Naive thymus-derived CD4-positive, alpha-beta T cell (primary cell): ENCODE data around the gene BTNL8. TPM values are rescaled to one million over a fixed set of nuclear protein-coding genes. Genes with fewer than 3 reads are reported as not detected.

Experiments used
- ATAC-seq: fragments of 150-1000 bp; cut with Tn5 transposase; 2 replicates; pipeline ENCODE4 v1.10.0; 2021; ENCODE audit warnings: mild to moderate bottlenecking, moderate library complexity
- CTCF ChIA-PET: fragments of 350-600 bp; sonication (Branson Sonifier 250); formaldehyde crosslinking; loops from one replicate; lab custom pipeline; 2021; ENCODE audit warnings: antibody characterized with exemption; lab: Charles Lee
- POLR2A ChIA-PET: fragments of 350-600 bp; sonication (Branson Sonifier 250); formaldehyde crosslinking; loops from one replicate; lab custom pipeline; 2021; ENCODE audit warnings: antibody characterized with exemption, inconsistent platforms; lab: Charles Lee
- DNase-seq, 9 donors: peaks; one replicate each; pipeline versions ENCODE4 v3.0.0 to v3.0.0-alpha.2; 2020 to 2022; ENCODE audit warnings: mixed read lengths in 1 of 9
- H3K27ac ChIP-seq: one replicate; pipeline ENCODE4 v1.7.0; 2013; ENCODE audit warnings: mild to moderate bottlenecking, low read depth, low read length, moderate library complexity
- H3K27me3 ChIP-seq, 2 donors: one replicate each; pipeline ENCODE4 v1.7.0; 2013; ENCODE audit warnings: low read length in 2 of 2, mild to moderate bottlenecking in 2 of 2, moderate library complexity in 2 of 2; ENCODE audit not compliant: control insufficient read depth in 2 of 2, insufficient read depth in 2 of 2
- H3K36me3 ChIP-seq, 3 experiments: 1 replicate in 2 of 3; 2 replicates in 1 of 3; pipeline ENCODE4 v1.7.0; 2013; ENCODE audit warnings: low read length in 3 of 3, mild to moderate bottlenecking in 3 of 3, moderate library complexity in 1 of 3; ENCODE audit not compliant: insufficient read depth in 3 of 3, control insufficient read depth in 2 of 3
- H3K4me1 ChIP-seq, 2 donors: one replicate each; pipeline ENCODE4 v1.7.0; 2013; ENCODE audit warnings: low read length in 2 of 2, mild to moderate bottlenecking in 2 of 2, moderate library complexity in 1 of 2; ENCODE audit not compliant: control insufficient read depth in 2 of 2, insufficient read depth in 2 of 2
- H3K4me3 ChIP-seq: 2 replicates; pipeline ENCODE4 v1.7.0; 2013; ENCODE audit warnings: mild to moderate bottlenecking, low read length
- H3K9me3 ChIP-seq, 3 experiments: 1 replicate in 2 of 3; 2 replicates in 1 of 3; pipeline ENCODE4 v1.7.0; 2013; ENCODE audit warnings: low read length in 3 of 3; ENCODE audit not compliant: control insufficient read depth in 2 of 3
- H3K27ac Mint-ChIP-seq, 9 donors: one replicate each; pipeline ENCODE4 v1.8.0; 2020 to 2022; ENCODE audit warnings: mixed read lengths in 9 of 9, mild to moderate bottlenecking in 8 of 9, moderate library complexity in 5 of 9, inconsistent platforms in 2 of 9
- H3K27me3 Mint-ChIP-seq, 5 donors: one replicate each; pipeline ENCODE4 v1.8.0; 2021 to 2022; ENCODE audit warnings: mixed read lengths in 5 of 5, mild to moderate bottlenecking in 1 of 5
- H3K36me3 Mint-ChIP-seq, 5 donors: one replicate each; pipeline ENCODE4 v1.8.0; 2020 to 2022; ENCODE audit warnings: mixed read lengths in 5 of 5, mild to moderate bottlenecking in 3 of 5, inconsistent platforms in 1 of 5
- H3K4me1 Mint-ChIP-seq, 7 donors: one replicate each; pipeline ENCODE4 v1.8.0; 2020 to 2022; ENCODE audit warnings: mixed read lengths in 7 of 7, mild to moderate bottlenecking in 3 of 7, inconsistent platforms in 1 of 7
- H3K4me3 Mint-ChIP-seq, 10 donors: one replicate each; pipeline ENCODE4 v1.8.0; 2020 to 2022; ENCODE audit warnings: mild to moderate bottlenecking in 10 of 10, mixed read lengths in 10 of 10, moderate library complexity in 6 of 10, inconsistent platforms in 2 of 10
- H3K9me3 Mint-ChIP-seq, 11 donors: one replicate each; pipeline ENCODE4 v1.8.0; 2020 to 2022; ENCODE audit warnings: mixed read lengths in 11 of 11, mild to moderate bottlenecking in 4 of 11, inconsistent platforms in 1 of 11, moderate library complexity in 1 of 11
- intact Hi-C, 2 donors: fragments of 100-400 bp; cut with micrococcal nuclease; formaldehyde crosslinking; loops; one replicate each; pipeline ENCODE4 v1.15.1; 2023
- polyA plus RNA-seq, 2 donors: library from polyadenylated mRNA; unstranded; fragments of 300-500 nt; fragmentation: Illumina TruSeq; gene quantifications; one replicate each; pipeline ENCODE4 v1.2.3, GENCODE V29; 2021
- total RNA-seq, 6 experiments: library from RNA in 5 of 6; stranded (reverse) in 5 of 6; gene quantifications; 1 replicate in 5 of 6; 2 replicates in 1 of 6; pipeline ENCODE4 v1.2.3 and lab custom pipeline; 2021 to 2026

Gene BTNL8
- total and polyA plus RNA-seq, 7 experiments from 2014 or later, result not detected

- ATAC-seq, result no peak
- H3K27ac ChIP-seq, result no peak overlapping the region
- H3K9me3 ChIP-seq, result peaks cover 0 to 28% (median 4%) of the 10 kb centered on the region in 3 experiments
- H3K27ac Mint-ChIP-seq, result peak overlapping the region in 1 of 9 donors; percentile 24
- no peaks in the 10 kb centered on the region for H3K27me3 ChIP-seq
- CTCF ChIA-PET, result no interaction called here
- peaks cover 23 to 82% (median 72%) of the 10 kb centered on the region in 5 donors for H3K36me3 Mint-ChIP-seq
- peaks cover 22 to 48% (median 25%) of the 10 kb centered on the region in 3 experiments for H3K36me3 ChIP-seq
- H3K27me3 Mint-ChIP-seq, result no peaks in the 10 kb centered on the region
- H3K4me1 ChIP-seq, result no peaks in the 10 kb centered on the region
- H3K4me1 Mint-ChIP-seq, result peaks cover 4 to 58% (median 44%) of the 10 kb centered on the region in 7 donors
- peaks cover 3 to 39% (median 23%) of the 10 kb centered on the region in 11 donors for H3K9me3 Mint-ChIP-seq
- H3K4me3 ChIP-seq, result no peak overlapping the region
- DNase-seq, result no peak
- POLR2A ChIA-PET, result no interaction called here
- H3K4me3 Mint-ChIP-seq, result no peak overlapping the region
- intact Hi-C loops, result no loop called here
Observed at GRCh38 chr5:180853848-180854176, 45.1 kb upstream of the BTNL8 start.

GRCh38 chr5:180858586-180858985 lies 40.4 kb upstream of the BTNL8 start:
- ATAC-seq, result no peak
- Histone ChIP-seq H3K4me1 (peaks cover 8 to 9% of the 10 kb centered on the region in 2 donors), H3K27me3 (no peaks in the 10 kb centered on the region), H3K4me3 (no peak overlapping the region), H3K9me3 (no peaks in the 10 kb centered on the region), H3K36me3 (peaks cover 0 to 23% (median 6%) of the 10 kb centered on the region in 3 experiments), H3K27ac (no peak overlapping the region)
- intact Hi-C loops, result no loop called here
- H3K9me3 Mint-ChIP-seq, result peaks cover 0 to 4% (median 0%) of the 10 kb centered on the region in 11 donors
- DNase-seq, result no peak
- H3K27ac Mint-ChIP-seq, result peak overlapping the region in 3 of 9 donors; percentile 21 to 51 (median 38)
- CTCF ChIA-PET, result interaction anchor here (0.5 kb wide), 1 partner anchor 73 kb away, joined by 3 read pairs; no protein-coding TSS in a partner anchor
- H3K27me3 Mint-ChIP-seq, result peaks cover 0 to 4% (median 0%) of the 10 kb centered on the region in 5 donors
- H3K36me3 Mint-ChIP-seq, result peaks cover 4 to 42% (median 24%) of the 10 kb centered on the region in 5 donors
- H3K4me3 Mint-ChIP-seq, result peak overlapping the region in 3 of 10 donors; percentile 65 to 92 (median 90)
- H3K4me1 Mint-ChIP-seq, result peaks cover 19 to 57% (median 48%) of the 10 kb centered on the region in 7 donors
- POLR2A ChIA-PET, result interaction anchor here (5.8 kb wide), 1 partner anchor 28 kb away, joined by 44 read pairs; no protein-coding TSS in a partner anchor

- intact Hi-C loops, result loop anchor here (1.0 to 10.0 kb wide), 10 partner anchors 50 to 402 kb away; partner anchors contain the start of genes CNOT6 (in 1 of the 2), RACK1 (in 1 of the 2), TRIM41 (in 1 of the 2) and TRIM52 (in 1 of the 2)
- peaks cover 0 to 4% (median 0%) of the 10 kb centered on the region in 5 donors for H3K27me3 Mint-ChIP-seq
Observed at GRCh38 chr5:180860273-180860886, 38.6 kb upstream of the BTNL8 start.

GRCh38 chr5:180860887-180861822 lies 37.8 kb upstream of the BTNL8 start, which contains the start of gene ZFP62:
ZFP62 (minus strand) TSS chr5:180861276; CDS start chr5:180861219, 57 bp downstream.
- Histone ChIP-seq H3K4me3 (peak within 1 kb of the TSS; percentile 100), H3K9me3 (no peaks in the 10 kb centered on the region), H3K36me3 (peaks cover 0 to 7% (median 0%) of the 10 kb centered on the region in 3 experiments), H3K4me1 (peaks cover 8 to 9% of the 10 kb centered on the region in 2 donors), H3K27ac (peak within 1 kb of the TSS; percentile 83), H3K27me3 (no peaks in the 10 kb centered on the region)
- POLR2A ChIA-PET, result interaction anchor here (0.7 to 5.8 kb wide), 12 partner anchors 9 to 72 kb away, joined by 3 to 44 read pairs (median 5); partner anchors contain the start of gene MGAT1
- DNase-seq (peak; percentile 66 to 90 (median 82)), ATAC-seq (peak; percentile 92)
- Mint-ChIP-seq H3K36me3 (peaks cover under 1 to 19% (median under 1%) of the 10 kb centered on the region in 5 donors), H3K27me3 (peaks cover 0 to 10% (median 0%) of the 10 kb centered on the region in 5 donors), H3K9me3 (no peaks in the 10 kb centered on the region), H3K4me3 (peak within 1 kb of the TSS; percentile 88 to 96 (median 91)), H3K27ac (peak within 1 kb of the TSS; percentile 82 to 96 (median 94)), H3K4me1 (peaks cover 19 to 32% (median 24%) of the 10 kb centered on the region in 7 donors)
- intact Hi-C loops, result loop anchor here (1.0 to 10.0 kb wide), 17 partner anchors 8 to 401 kb away; partner anchors contain the start of genes TRIM41 (in 2 of the 2), CNOT6 (in 1 of the 2), RACK1 (in 1 of the 2) and TRIM52 (in 1 of the 2)
- CTCF ChIA-PET, result interaction anchor here (1.3 to 2.1 kb wide), 2 partner anchors 11 to 30 kb away, joined by 3 to 8 read pairs; no protein-coding TSS in a partner anchor

More at GRCh38 chr5:180860273-180860886, 38.6 kb upstream of the BTNL8 start:
- Histone ChIP-seq H3K36me3 (peaks cover 0 to 15% (median 6%) of the 10 kb centered on the region in 3 experiments), H3K4me1 (peaks cover 8 to 9% of the 10 kb centered on the region in 2 donors), H3K9me3 (no peaks in the 10 kb centered on the region), H3K27ac (peak overlapping the region; percentile 83), H3K4me3 (peak overlapping the region; percentile 100), H3K27me3 (no peaks in the 10 kb centered on the region)
- Mint-ChIP-seq H3K4me3 (peak overlapping the region; percentile 88 to 96 (median 91)), H3K9me3 (no peaks in the 10 kb centered on the region), H3K4me1 (peaks cover 19 to 40% (median 32%) of the 10 kb centered on the region in 7 donors), H3K27ac (peak overlapping the region; percentile 82 to 96 (median 94)), H3K36me3 (peaks cover 4 to 26% (median 9%) of the 10 kb centered on the region in 5 donors)
- ATAC-seq (peak; percentile 83), DNase-seq (peak in 8 of 9 donors; percentile 12 to 78 (median 74))
- POLR2A ChIA-PET, result interaction anchor here (1.0 to 5.8 kb wide), 7 partner anchors 30 to 72 kb away, joined by 3 to 44 read pairs (median 6); partner anchors contain the start of gene MGAT1
- CTCF ChIA-PET, result interaction anchor here (0.5 to 2.1 kb wide), 3 partner anchors 10 to 328 kb away, joined by 3 to 8 read pairs (median 3); no protein-coding TSS in a partner anchor

- Mint-ChIP-seq H3K4me1 (peaks cover 16 to 24% (median 23%) of the 10 kb centered on the region in 7 donors), H3K27ac (peak overlapping the region in 5 of 9 donors; percentile 23 to 94 (median 69)), H3K36me3 (peaks cover 0 to 14% (median 0%) of the 10 kb centered on the region in 5 donors), H3K27me3 (peaks cover 0 to 21% (median 0%) of the 10 kb centered on the region in 5 donors), H3K4me3 (peak overlapping the region in 5 of 10 donors; percentile 23 to 92 (median 60)), H3K9me3 (no peaks in the 10 kb centered on the region)
- Histone ChIP-seq H3K27me3 (peaks cover 0 to 4% of the 10 kb centered on the region in 2 donors), H3K4me3 (no peak overlapping the region), H3K9me3 (no peaks in the 10 kb centered on the region), H3K27ac (no peak overlapping the region), H3K4me1 (peaks cover 8 to 9% of the 10 kb centered on the region in 2 donors), H3K36me3 (peaks cover 0 to 4% (median 0%) of the 10 kb centered on the region in 3 experiments)
- no peak for ATAC-seq
- POLR2A ChIA-PET, result interaction anchor here (0.6 to 3.7 kb wide), 7 partner anchors 10 to 80 kb away, joined by 3 to 19 read pairs (median 4); partner anchors contain the start of gene MGAT1
- DNase-seq, result no peak
- intact Hi-C loops, result loop anchor here (2.0 to 10.0 kb wide), 6 partner anchors 80 to 380 kb away; partner anchors contain the start of genes CNOT6 (in 1 of the 2), RACK1 (in 1 of the 2) and TRIM41 (in 1 of the 2)
- CTCF ChIA-PET, result interaction anchor here (0.8 kb wide), 1 partner anchor 10 kb away, joined by 3 read pairs; no protein-coding TSS in a partner anchor
Observed at GRCh38 chr5:180862645-180863044, 36.3 kb upstream of the BTNL8 start.
